ENCODE measurements around the gene GJC3.
"Not testable (repeated sequence)": the region's sequence is repeated elsewhere in the genome, so short reads cannot be mapped to it uniquely, and the experiment has no call there.

Gene GJC3

GRCh38 chr7:99929730-99930053, 272 bp upstream of the GJC3 start:
- no peak for DNase-seq (ENCODE audit: low spot score)

DNA sequence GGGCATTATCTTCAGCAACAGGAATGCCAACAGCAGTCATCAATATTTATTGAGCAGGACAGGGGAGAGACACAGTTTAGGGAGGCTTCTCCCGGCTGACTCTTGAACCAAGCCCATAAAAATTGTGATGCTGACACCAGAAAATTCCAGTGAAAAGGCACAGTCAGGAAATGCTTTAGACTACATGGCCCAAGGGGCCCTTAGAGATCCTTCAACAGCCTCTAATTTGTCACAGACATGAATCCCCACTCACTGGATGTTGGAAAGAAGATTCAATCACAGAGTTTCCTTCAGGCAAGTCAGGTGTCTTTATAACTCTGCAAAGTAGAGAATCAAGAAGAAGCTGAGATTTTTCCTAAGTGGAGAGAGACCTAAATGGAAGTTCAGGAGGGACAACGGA, 1.2 kb downstream of the GJC3 start:
- DNase-seq (ENCODE audit: low spot score): no peak

DNA sequence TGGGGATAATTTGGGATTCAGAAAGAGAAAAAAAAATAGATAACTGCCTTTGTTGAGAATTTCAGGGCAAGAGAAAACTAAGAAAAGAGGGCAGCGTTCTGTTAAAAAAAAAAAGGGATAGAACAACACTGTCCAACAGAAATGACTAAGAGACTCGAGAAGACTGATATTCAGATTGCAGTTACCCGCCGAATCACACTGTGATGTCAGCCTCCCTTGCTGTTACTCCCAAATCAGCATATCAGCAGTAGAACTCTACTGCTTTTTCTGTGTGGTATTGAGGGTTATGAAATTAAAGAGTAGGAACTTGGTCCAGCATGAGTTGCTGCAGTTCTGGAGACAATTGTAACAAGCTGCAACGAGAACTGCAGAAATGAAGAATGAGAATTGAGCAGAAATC, 1.9 kb downstream of the GJC3 start:
- no peak for DNase-seq (ENCODE audit: low spot score)

- DNase-seq (ENCODE audit: low spot score): no peak
Observed at GRCh38 chr7:99926321-99926720, 3.1 kb downstream of the GJC3 start.

- no peak for DNase-seq (ENCODE audit: low spot score)
Observed at GRCh38 chr7:99923200-99923599, 6.2 kb downstream of the GJC3 start.

GRCh38 chr7:99920149-99920548, 9.3 kb downstream of the GJC3 start:
- no peak for DNase-seq (ENCODE audit: low spot score)

- no peak for DNase-seq (ENCODE audit: low spot score)
Observed at GRCh38 chr7:99919814-99920112, 9.7 kb downstream of the GJC3 start.

GRCh38 chr7:99918959-99919813, 10.2 kb downstream of the GJC3 start, which contains the start of gene TRIM4:
Gene TRIM4 (minus strand): TSS chr7:99919530. CDS start chr7:99919401, 129 bp downstream.
- DNase-seq (ENCODE audit: low spot score): peak; percentile 96

DNA sequence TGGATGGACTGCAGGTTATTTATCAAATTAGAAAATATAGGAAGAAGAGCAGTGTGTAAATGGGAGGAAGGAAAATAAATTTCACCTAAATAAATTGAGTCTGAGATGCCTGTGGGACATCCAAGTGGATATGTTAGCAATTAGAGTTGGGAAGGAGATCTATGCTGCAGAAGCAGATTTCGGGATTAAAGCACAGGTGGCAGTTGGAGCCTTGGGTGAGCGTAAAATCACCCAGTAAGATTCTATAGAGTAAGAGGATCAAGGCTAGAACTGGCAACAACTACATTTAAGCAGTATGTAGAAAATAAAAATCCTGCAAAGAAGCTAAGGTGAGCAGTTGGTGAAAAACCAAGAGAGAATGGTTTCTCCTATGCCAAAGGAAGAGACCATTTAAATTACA, 18.4 kb downstream of the GJC3 start:
- no peak for DNase-seq (ENCODE audit: low spot score)

- DNase-seq (ENCODE audit: low spot score): no peak
Observed at GRCh38 chr7:99901581-99901980, 27.8 kb downstream of the GJC3 start.

- DNase-seq (ENCODE audit: low spot score): no peak
Observed at GRCh38 chr7:99899830-99900519, 29.4 kb downstream of the GJC3 start.

DNA sequence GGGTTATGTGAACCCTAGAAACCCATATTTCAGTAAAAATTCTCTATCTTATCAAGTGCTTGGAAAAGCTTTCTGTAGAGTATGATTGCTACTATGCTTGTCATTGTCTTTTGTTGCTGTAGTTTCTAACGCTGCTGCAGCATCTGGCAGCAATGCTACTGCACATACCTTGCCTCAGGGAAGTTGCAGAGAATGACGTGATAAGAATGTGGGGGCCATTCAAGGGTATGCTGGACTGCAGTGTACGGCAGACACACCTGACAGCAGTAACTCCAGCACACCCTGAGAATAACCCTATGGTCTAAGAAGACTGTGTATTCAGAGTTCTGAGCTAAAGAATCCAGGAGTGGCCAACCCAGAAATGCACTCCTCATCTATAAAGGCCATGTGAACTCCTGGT, 30.6 kb downstream of the GJC3 start:
- no peak for DNase-seq (ENCODE audit: low spot score)

GRCh38 chr7:99898023-99898357, 31.4 kb downstream of the GJC3 start:
- DNase-seq (ENCODE audit: low spot score): no peak

DNA sequence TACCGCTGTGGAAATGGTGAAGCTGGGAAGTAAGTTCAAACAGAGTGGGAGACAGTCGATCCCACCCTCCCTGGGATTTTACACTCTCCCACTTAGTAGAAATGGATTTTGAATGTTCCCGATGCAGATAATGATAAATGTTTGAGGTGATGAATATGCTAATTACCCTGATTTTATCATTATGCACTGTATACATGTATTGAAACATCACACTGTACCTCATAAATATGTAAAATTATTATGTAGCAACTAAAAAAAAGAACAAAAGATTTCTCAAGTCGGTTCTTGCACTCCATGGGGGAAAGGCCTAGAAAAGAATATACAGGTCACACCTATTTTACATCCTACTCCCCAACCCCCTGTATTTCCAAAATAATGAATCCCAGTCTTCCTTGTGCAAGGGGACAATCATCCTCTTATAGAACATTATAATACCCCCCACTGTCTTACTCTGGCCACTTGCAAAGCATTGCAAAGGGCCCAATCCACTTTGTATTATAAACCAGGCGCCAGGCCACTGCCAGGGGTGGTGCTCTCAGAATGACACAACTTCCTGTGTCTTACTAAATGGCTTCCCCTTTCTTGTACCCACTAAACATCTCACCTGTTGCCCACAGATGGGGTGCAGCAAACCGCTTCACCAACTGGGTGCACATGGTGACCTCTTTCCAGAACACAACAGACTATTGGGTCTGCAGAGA, 31.9 kb downstream of the GJC3 start:
- DNase-seq (ENCODE audit: low spot score): no peak

DNA sequence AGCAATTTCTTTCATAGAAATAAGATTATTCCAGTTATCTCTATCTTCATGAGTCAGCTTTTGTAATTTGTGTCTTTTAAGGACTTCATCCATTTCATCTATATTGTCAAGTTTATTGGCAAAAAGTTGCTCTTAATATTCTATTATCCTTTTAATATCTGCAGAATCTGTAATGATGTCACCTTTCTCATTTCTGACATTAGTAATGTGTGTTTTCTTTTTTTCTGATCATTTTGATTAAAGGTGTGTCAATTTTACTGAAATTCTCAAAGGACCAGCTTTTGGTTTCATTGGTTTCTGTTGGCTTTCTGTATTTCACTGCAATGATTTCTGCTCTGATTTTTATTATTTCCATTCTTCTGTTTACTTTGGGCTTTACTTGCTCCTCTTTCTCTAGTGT, 34.7 kb downstream of the GJC3 start:
- DNase-seq (ENCODE audit: low spot score): no peak

- no peak for DNase-seq (ENCODE audit: low spot score)
Observed at GRCh38 chr7:99893280-99893679, 36.1 kb downstream of the GJC3 start.

- not testable (repeated sequence) for DNase-seq (ENCODE audit: low spot score)
Observed at GRCh38 chr7:99890348-99890747, 39.1 kb downstream of the GJC3 start.

- not testable (repeated sequence) for DNase-seq (ENCODE audit: low spot score)
Observed at GRCh38 chr7:99888366-99888765, 41.1 kb downstream of the GJC3 start.

DNA sequence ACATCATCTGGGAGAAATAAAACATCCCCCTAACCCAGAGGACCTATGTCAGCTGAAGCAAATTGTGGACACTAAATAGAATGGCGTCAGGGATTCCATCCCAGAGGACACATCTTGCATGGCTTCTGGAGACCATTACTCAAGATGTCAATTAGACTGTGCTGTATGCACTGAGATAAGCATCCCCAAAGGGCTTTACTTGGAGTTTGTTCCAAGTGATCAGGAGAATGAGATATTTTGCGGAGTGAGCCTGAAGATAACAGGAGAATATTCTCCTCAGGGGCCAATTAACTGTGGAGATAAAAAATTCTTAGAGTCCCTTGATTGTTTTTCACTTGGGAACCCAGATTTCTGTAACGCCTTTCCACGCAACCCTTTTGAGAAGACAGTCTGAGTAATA, 48.0 kb downstream of the GJC3 start:
- no peak for DNase-seq (ENCODE audit: low spot score)

DNA sequence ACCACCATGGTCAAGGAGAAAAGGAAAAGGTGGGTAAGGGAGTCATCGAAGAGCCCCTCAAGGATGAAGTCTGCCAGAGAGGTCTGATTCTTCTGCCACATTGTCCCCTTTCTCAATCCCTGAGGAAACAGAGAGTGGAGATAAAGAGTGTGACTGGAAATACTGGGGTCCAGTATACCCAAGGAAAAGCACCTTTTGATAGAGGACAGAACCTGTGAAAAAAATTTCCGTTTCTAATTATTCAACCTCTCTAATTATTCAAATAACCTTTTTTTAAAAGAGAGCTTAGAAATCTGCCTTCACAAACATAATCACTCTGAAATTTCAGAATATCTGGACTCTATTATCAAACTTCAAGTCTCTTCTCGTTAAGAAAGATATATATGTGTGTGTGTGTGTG, 52.5 kb downstream of the GJC3 start, which contains the start of gene OR2AE1:
Gene OR2AE1, minus strand, starts transcription at position 101 of the 400 bp plus-strand sequence. Its CDS starts 0 bp downstream, at position 101.
- no peak for DNase-seq (ENCODE audit: low spot score)

- DNase-seq (ENCODE audit: low spot score): no peak
Observed at GRCh38 chr7:99876491-99876890, 52.9 kb downstream of the GJC3 start.
